HL-60 (cell line): ENCODE results near the gene NARS2.
"Not testable (repeated sequence)": the region's sequence is repeated elsewhere in the genome, so short reads cannot be mapped to it uniquely, and the experiment has no call there.

Source experiments
- DNase-seq, 2 experiments: peaks; one replicate each; pipeline ENCODE4 v3.0.0-alpha.2; 2010 to 2020; ENCODE audit warnings: low read depth in 1 of 2, low spot score in 1 of 2
- H3K27ac ChIP-seq: fragments of 250-450 bp; sonication (Bioruptor Pico); replicated peaks from 2 replicates; pipeline ENCODE4 v1.5.1; 2020; ENCODE audit warnings: mild to moderate bottlenecking, moderate library complexity
- H3K27me3 ChIP-seq: fragments of 250-450 bp; sonication (Bioruptor Pico); 2 replicates; pipeline ENCODE4 v1.5.1; 2021; ENCODE audit warnings: mild to moderate bottlenecking, moderate library complexity; ENCODE audit not compliant: insufficient read depth, poor library complexity, severe bottlenecking
- H3K4me3 ChIP-seq: replicated peaks from 2 replicates; pipeline ENCODE4 v1.5.1; 2011; ENCODE audit warnings: mild to moderate bottlenecking, control low read depth, low read length; ENCODE audit not compliant: insufficient read depth
- CTCF ChIP-seq: IDR thresholded peaks from one replicate; pipeline ENCODE4 v1.5.1; 2011; ENCODE audit warnings: low read length, control low read depth, inconsistent platforms; ENCODE audit not compliant: insufficient read depth
- GABPA ChIP-seq: IDR thresholded peaks from 2 replicates; pipeline ENCODE4 v1.6.1; 2012; ENCODE audit warnings: low read depth
- POLR2AphosphoS5 ChIP-seq: IDR thresholded peaks from 2 replicates; pipeline ENCODE4 v1.6.1; 2012; ENCODE audit warnings: low read depth
- SPI1 ChIP-seq: IDR thresholded peaks from 2 replicates; pipeline ENCODE4 v1.6.1; 2012; ENCODE audit warnings: low read depth, mild to moderate bottlenecking, borderline replicate concordance
- TF ChIP-seq, protein P1 (sequence below): IDR thresholded peaks from 2 replicates; pipeline ENCODE4 v1.6.1; 2012; ENCODE audit warnings: low read depth; ENCODE audit not compliant: insufficient replicate concordance

Gene NARS2

GRCh38 chr11:78555592-78555991 lies 19.1 kb downstream of the NARS2 start:
- Histone ChIP-seq H3K27ac (no peak overlapping the region), H3K27me3 (no peaks in the 10 kb centered on the region), H3K4me3 (no peak overlapping the region)
- no peak for TF ChIP-seq SPI1
- TF ChIP-seq CTCF = no peak
- no peak for TF ChIP-seq POLR2AphosphoS5
- TF ChIP-seq, protein P1, sequence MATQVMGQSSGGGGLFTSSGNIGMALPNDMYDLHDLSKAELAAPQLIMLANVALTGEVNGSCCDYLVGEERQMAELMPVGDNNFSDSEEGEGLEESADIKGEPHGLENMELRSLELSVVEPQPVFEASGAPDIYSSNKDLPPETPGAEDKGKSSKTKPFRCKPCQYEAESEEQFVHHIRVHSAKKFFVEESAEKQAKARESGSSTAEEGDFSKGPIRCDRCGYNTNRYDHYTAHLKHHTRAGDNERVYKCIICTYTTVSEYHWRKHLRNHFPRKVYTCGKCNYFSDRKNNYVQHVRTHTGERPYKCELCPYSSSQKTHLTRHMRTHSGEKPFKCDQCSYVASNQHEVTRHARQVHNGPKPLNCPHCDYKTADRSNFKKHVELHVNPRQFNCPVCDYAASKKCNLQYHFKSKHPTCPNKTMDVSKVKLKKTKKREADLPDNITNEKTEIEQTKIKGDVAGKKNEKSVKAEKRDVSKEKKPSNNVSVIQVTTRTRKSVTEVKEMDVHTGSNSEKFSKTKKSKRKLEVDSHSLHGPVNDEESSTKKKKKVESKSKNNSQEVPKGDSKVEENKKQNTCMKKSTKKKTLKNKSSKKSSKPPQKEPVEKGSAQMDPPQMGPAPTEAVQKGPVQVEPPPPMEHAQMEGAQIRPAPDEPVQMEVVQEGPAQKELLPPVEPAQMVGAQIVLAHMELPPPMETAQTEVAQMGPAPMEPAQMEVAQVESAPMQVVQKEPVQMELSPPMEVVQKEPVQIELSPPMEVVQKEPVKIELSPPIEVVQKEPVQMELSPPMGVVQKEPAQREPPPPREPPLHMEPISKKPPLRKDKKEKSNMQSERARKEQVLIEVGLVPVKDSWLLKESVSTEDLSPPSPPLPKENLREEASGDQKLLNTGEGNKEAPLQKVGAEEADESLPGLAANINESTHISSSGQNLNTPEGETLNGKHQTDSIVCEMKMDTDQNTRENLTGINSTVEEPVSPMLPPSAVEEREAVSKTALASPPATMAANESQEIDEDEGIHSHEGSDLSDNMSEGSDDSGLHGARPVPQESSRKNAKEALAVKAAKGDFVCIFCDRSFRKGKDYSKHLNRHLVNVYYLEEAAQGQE = no peak
- no peak for TF ChIP-seq GABPA
- DNase-seq = no peak

GRCh38 chr11:78552881-78553280 lies 21.8 kb downstream of the NARS2 start:
- no peak for TF ChIP-seq GABPA
- TF ChIP-seq CTCF = no peak
- no peak for TF ChIP-seq POLR2AphosphoS5
- no peak for TF ChIP-seq SPI1
- TF ChIP-seq, protein P1 = no peak
- Histone ChIP-seq H3K27me3 (no peaks in the 10 kb centered on the region), H3K27ac (no peak overlapping the region), H3K4me3 (no peak overlapping the region)
- no peak for DNase-seq

GRCh38 chr11:78552139-78552538 lies 22.5 kb downstream of the NARS2 start:
- not testable (repeated sequence) for H3K27me3 ChIP-seq, DNase-seq

GRCh38 chr11:78551066-78551465 lies 23.6 kb downstream of the NARS2 start:
- no peak for TF ChIP-seq GABPA
- no peak for TF ChIP-seq POLR2AphosphoS5
- TF ChIP-seq SPI1 = no peak
- TF ChIP-seq, protein P1 = no peak
- TF ChIP-seq CTCF = no peak
- Histone ChIP-seq H3K27me3 (no peaks in the 10 kb centered on the region), H3K27ac (no peak overlapping the region), H3K4me3 (no peak overlapping the region)
- DNase-seq = no peak

More at GRCh38 chr11:78552139-78552538, 22.5 kb downstream of the NARS2 start:
- not testable (repeated sequence) for H3K27ac ChIP-seq, H3K4me3 ChIP-seq
